ENCODE data around the gene DCLK2. TPM values are rescaled to one million over a fixed set of nuclear protein-coding genes. Genes with fewer than 3 reads are reported as not detected.
"Not testable (repeated sequence)": the region's sequence is repeated elsewhere in the genome, so short reads cannot be mapped to it uniquely, and the experiment has no call there.

The DCLK2 gene
- total RNA-seq, 1 experiment from 2014 or later: 1.2 TPM

DNA sequence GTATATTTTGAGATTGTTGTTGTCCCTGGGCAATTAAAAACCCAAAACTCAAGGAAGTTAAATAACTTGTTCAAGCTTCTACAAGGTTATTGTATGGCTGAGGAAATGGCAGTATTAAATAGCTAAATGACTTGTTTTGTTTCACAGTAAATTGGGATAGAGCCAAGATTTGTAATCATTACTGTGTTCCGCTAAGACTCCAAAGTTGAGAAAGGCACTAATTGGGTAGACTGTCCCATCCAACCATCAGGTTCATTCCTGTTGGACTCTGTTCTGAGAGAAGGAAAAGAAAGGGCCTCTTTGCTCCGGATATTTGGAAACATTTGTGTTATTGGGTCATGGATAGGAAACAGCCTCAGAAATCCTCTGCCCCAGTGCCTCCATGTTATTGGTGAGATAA, 82.2 kb downstream of the DCLK2 start:
- Histone ChIP-seq H3K9me2 (replicated peaks; ENCODE audit: low read length) (no peaks in the 10 kb centered on the region), H3K4me2 (ENCODE audit: low read length) (no peak overlapping the region), H3K4me1 (ENCODE audit: insufficient read depth, low read length) (no peaks in the 10 kb centered on the region), H3F3A (ENCODE audit: low read length, unreplicated experiment) (no peaks in the 10 kb centered on the region), H4K20me1 (ENCODE audit: low read length) (no peaks in the 10 kb centered on the region), H2AFZ (ENCODE audit: low read length) (no peak overlapping the region), H3K36me3 (ENCODE audit: low read depth, low read length) (no peaks in the 10 kb centered on the region), H3K4me3 (ENCODE audit: low read length) (no peak overlapping the region), H3K27me3 (ENCODE audit: low read length) (no peaks in the 10 kb centered on the region), H3K9me3 (ENCODE audit: low read length) (no peaks in the 10 kb centered on the region), H3K79me2 (ENCODE audit: low read length) (no peaks in the 10 kb centered on the region), H3K9ac (ENCODE audit: low read length) (no peak overlapping the region), H3K27ac (ENCODE audit: low read length) (no peak overlapping the region)
- ATAC-seq: no peak
- BruUV-seq (replicated peaks): no TSS peak
- intact Hi-C loops (cut with micrococcal nuclease): no loop called here
- TF ChIP-seq, protein P1, sequence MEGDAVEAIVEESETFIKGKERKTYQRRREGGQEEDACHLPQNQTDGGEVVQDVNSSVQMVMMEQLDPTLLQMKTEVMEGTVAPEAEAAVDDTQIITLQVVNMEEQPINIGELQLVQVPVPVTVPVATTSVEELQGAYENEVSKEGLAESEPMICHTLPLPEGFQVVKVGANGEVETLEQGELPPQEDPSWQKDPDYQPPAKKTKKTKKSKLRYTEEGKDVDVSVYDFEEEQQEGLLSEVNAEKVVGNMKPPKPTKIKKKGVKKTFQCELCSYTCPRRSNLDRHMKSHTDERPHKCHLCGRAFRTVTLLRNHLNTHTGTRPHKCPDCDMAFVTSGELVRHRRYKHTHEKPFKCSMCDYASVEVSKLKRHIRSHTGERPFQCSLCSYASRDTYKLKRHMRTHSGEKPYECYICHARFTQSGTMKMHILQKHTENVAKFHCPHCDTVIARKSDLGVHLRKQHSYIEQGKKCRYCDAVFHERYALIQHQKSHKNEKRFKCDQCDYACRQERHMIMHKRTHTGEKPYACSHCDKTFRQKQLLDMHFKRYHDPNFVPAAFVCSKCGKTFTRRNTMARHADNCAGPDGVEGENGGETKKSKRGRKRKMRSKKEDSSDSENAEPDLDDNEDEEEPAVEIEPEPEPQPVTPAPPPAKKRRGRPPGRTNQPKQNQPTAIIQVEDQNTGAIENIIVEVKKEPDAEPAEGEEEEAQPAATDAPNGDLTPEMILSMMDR (conservative IDR thresholded peaks at IDR 0.05; ENCODE audit: low read depth, low read length): no peak
- no peak for TF ChIP-seq EZH2phosphoT487 (IDR thresholded peaks at IDR 0.05; ENCODE audit: borderline replicate concordance, low read length)
- TF ChIP-seq EZH2 (IDR thresholded peaks at IDR 0.05; ENCODE audit: low read length, unreplicated experiment): no peak
- POLR2A ChIA-PET (ENCODE audit: unreplicated experiment): no interaction called here
- DNase-seq: no peak
- CTCF ChIA-PET: no interaction called here

- Histone ChIP-seq H3F3A (ENCODE audit: low read length, unreplicated experiment) (no peaks in the 10 kb centered on the region), H3K9me3 (ENCODE audit: low read length) (no peaks in the 10 kb centered on the region), H3K27me3 (ENCODE audit: low read length) (no peaks in the 10 kb centered on the region), H3K27ac (ENCODE audit: low read length) (no peak overlapping the region), H2AFZ (ENCODE audit: low read length) (no peak overlapping the region), H3K4me3 (ENCODE audit: low read length) (no peak overlapping the region), H3K36me3 (ENCODE audit: low read depth, low read length) (no peaks in the 10 kb centered on the region), H3K9me2 (replicated peaks; ENCODE audit: low read length) (no peaks in the 10 kb centered on the region), H3K4me2 (ENCODE audit: low read length) (no peak overlapping the region), H4K20me1 (ENCODE audit: low read length) (no peaks in the 10 kb centered on the region), H3K79me2 (ENCODE audit: low read length) (no peaks in the 10 kb centered on the region), H3K9ac (ENCODE audit: low read length) (no peak overlapping the region), H3K4me1 (ENCODE audit: insufficient read depth, low read length) (no peaks in the 10 kb centered on the region)
- BruUV-seq (replicated peaks): no TSS peak
- ATAC-seq (no peak), DNase-seq (no peak)
- intact Hi-C loops (cut with micrococcal nuclease): no loop called here
- TF ChIP-seq EZH2phosphoT487 (IDR thresholded peaks at IDR 0.05; ENCODE audit: borderline replicate concordance, low read length) (no peak), EZH2 (IDR thresholded peaks at IDR 0.05; ENCODE audit: low read length, unreplicated experiment) (no peak)
- TF ChIP-seq, protein P1 (conservative IDR thresholded peaks at IDR 0.05; ENCODE audit: low read depth, low read length): no peak
- CTCF ChIA-PET: no interaction called here
- POLR2A ChIA-PET (ENCODE audit: unreplicated experiment): no interaction called here
Measured at GRCh38 chr4:150161109-150161508, 82.9 kb downstream of the DCLK2 start.

- H3K79me2 ChIP-seq (ENCODE audit: low read length); H3K36me3 ChIP-seq (ENCODE audit: low read depth, low read length): not testable (repeated sequence)
Measured at GRCh38 chr4:150162020-150162419, 83.8 kb downstream of the DCLK2 start.

More at GRCh38 chr4:150162020-150162419, 83.8 kb downstream of the DCLK2 start:
- BruUV-seq (replicated peaks); H3K4me1 ChIP-seq (ENCODE audit: insufficient read depth, low read length); POLR2A ChIA-PET (ENCODE audit: unreplicated experiment); intact Hi-C loops (cut with micrococcal nuclease); H3K4me3 ChIP-seq (ENCODE audit: low read length); H3K4me2 ChIP-seq (ENCODE audit: low read length); CTCF ChIA-PET; ATAC-seq; H2AFZ ChIP-seq (ENCODE audit: low read length); H3K9me2 ChIP-seq (replicated peaks; ENCODE audit: low read length); H3F3A ChIP-seq (ENCODE audit: low read length, unreplicated experiment); H3K27me3 ChIP-seq (ENCODE audit: low read length); H3K9me3 ChIP-seq (ENCODE audit: low read length); H3K9ac ChIP-seq (ENCODE audit: low read length); H4K20me1 ChIP-seq (ENCODE audit: low read length); DNase-seq; H3K27ac ChIP-seq (ENCODE audit: low read length): not testable (repeated sequence)
